Thoracic aorta (tissue), 2 donors: ENCODE results near the gene CEACAM4. TPM values are rescaled to one million over a fixed set of nuclear protein-coding genes. Genes with fewer than 3 reads are reported as not detected.
"Not testable (repeated sequence)": the region's sequence is repeated elsewhere in the genome, so short reads cannot be mapped to it uniquely, and the experiment has no call there.

Experiments used
- ATAC-seq: fragments of 150-250 bp; one replicate; pipeline ENCODE4 v1.8.0; 2017; ENCODE audit warnings: low read depth; ENCODE audit not compliant: insufficient number of reproducible peaks, low FRiP score
- DNase-seq: peaks from one replicate; pipeline ENCODE4 v3.0.0-alpha.2; 2020; ENCODE audit warnings: low spot score
- H3K27ac ChIP-seq, 2 donors: fragments of 200-600 bp; sonication (generic); 1 replicate in 1 of 2; 2 replicates in 1 of 2; pipeline ENCODE4 v1.5.1; 2016; ENCODE audit warnings: mild to moderate bottlenecking in 2 of 2, moderate library complexity in 2 of 2
- H3K27me3 ChIP-seq: fragments of 200-600 bp; sonication (generic); replicated peaks from 2 replicates; pipeline ENCODE4 v1.6.0; 2016; ENCODE audit warnings: mild to moderate bottlenecking; ENCODE audit not compliant: insufficient read depth
- H3K36me3 ChIP-seq: fragments of 200-600 bp; sonication (generic); one replicate; pipeline ENCODE4 v1.5.1; 2016
- H3K4me1 ChIP-seq, 2 donors: fragments of 200-600 bp; sonication (generic); 1 replicate in 1 of 2; 2 replicates in 1 of 2; pipeline versions ENCODE4 v1.5.1 to v1.6.0; 2016; ENCODE audit warnings: low read depth in 2 of 2, mild to moderate bottlenecking in 1 of 2; ENCODE audit not compliant: control insufficient read depth in 1 of 2
- H3K4me3 ChIP-seq: fragments of 200-600 bp; sonication (generic); 2 replicates; pipeline ENCODE4 v1.5.1; 2016; ENCODE audit warnings: mild to moderate bottlenecking
- H3K9me3 ChIP-seq: fragments of 200-600 bp; sonication (generic); 2 replicates; pipeline ENCODE4 v1.5.1; 2016
- CTCF ChIP-seq: fragments of 200-600 bp; sonication (generic); IDR thresholded peaks from one replicate; pipeline ENCODE4 v1.5.1; 2019; ENCODE audit warnings: antibody characterized with exemption
- total RNA-seq, 2 donors: library from RNA; depleted of rRNA; stranded (reverse); fragments of >200 nt; gene quantifications; one replicate each; pipeline versions ENCODE4 v1.1.0 to v1.2.3, GENCODE V29; 2016

Gene CEACAM4
- total RNA-seq, 2 donors from 2014 or later: 4.0 TPM; not detected in 1

GRCh38 chr19:41586064-41586463 is 40.8 kb downstream of the CEACAM4 start:
- DNase-seq: no peak
- Histone ChIP-seq H3K4me3 (no peak overlapping the region), H3K36me3 (no peaks in the 10 kb centered on the region), H3K9me3 (peaks cover 5% of the 10 kb centered on the region), H3K27ac (no peak overlapping the region), H3K4me1 (no peaks in the 10 kb centered on the region), H3K27me3 (no peaks in the 10 kb centered on the region)
- no peak for ATAC-seq
- no peak for TF ChIP-seq CTCF

GRCh38 chr19:41584931-41585330 is 41.9 kb downstream of the CEACAM4 start:
- Histone ChIP-seq H3K36me3 (no peaks in the 10 kb centered on the region), H3K9me3 (peaks cover 5% of the 10 kb centered on the region), H3K27ac (no peak overlapping the region), H3K4me3 (no peak overlapping the region), H3K4me1 (no peaks in the 10 kb centered on the region), H3K27me3 (no peaks in the 10 kb centered on the region)
- ATAC-seq: no peak
- no peak for TF ChIP-seq CTCF
- no peak for DNase-seq

- Histone ChIP-seq H3K4me1 (no peaks in the 10 kb centered on the region), H3K4me3 (no peak overlapping the region), H3K36me3 (no peaks in the 10 kb centered on the region), H3K27me3 (no peaks in the 10 kb centered on the region), H3K9me3 (peaks cover 5% of the 10 kb centered on the region), H3K27ac (no peak overlapping the region)
- no peak for TF ChIP-seq CTCF
- DNase-seq (no peak), ATAC-seq (no peak)
Measured at GRCh38 chr19:41584260-41584810, 42.5 kb downstream of the CEACAM4 start.

GRCh38 chr19:41582577-41583182 is 44.2 kb downstream of the CEACAM4 start:
- not testable (repeated sequence) for DNase-seq, H3K27me3 ChIP-seq, H3K9me3 ChIP-seq, H3K36me3 ChIP-seq, ATAC-seq, H3K4me3 ChIP-seq, H3K27ac ChIP-seq, H3K4me1 ChIP-seq

GRCh38 chr19:41581068-41581467 is 45.8 kb downstream of the CEACAM4 start:
- not testable (repeated sequence) for ATAC-seq, DNase-seq, H3K9me3 ChIP-seq, H3K36me3 ChIP-seq, H3K4me1 ChIP-seq, H3K27me3 ChIP-seq, H3K27ac ChIP-seq, H3K4me3 ChIP-seq

GRCh38 chr19:41578886-41579285 is 48.0 kb downstream of the CEACAM4 start:
- H3K27ac ChIP-seq: no peak overlapping the region
- TF ChIP-seq CTCF: no peak
- no peak overlapping the region for H3K4me3 ChIP-seq
- ATAC-seq: no peak
- no peak for DNase-seq
- H3K4me1 ChIP-seq: no peaks in the 10 kb centered on the region
- H3K27me3 ChIP-seq: no peaks in the 10 kb centered on the region
- peaks cover 5% of the 10 kb centered on the region for H3K9me3 ChIP-seq
- H3K36me3 ChIP-seq: no peaks in the 10 kb centered on the region
